HG03139 (cell line): ENCODE measurements around the gene TRAPPC3L.

ENCODE experiments used
- ATAC-seq: cut with Tn5 transposase; IDR thresholded peaks from one replicate; pipeline ENCODE4 v1.9.1; 2021; ENCODE audit not compliant: unreplicated experiment

The TRAPPC3L gene

DNA sequence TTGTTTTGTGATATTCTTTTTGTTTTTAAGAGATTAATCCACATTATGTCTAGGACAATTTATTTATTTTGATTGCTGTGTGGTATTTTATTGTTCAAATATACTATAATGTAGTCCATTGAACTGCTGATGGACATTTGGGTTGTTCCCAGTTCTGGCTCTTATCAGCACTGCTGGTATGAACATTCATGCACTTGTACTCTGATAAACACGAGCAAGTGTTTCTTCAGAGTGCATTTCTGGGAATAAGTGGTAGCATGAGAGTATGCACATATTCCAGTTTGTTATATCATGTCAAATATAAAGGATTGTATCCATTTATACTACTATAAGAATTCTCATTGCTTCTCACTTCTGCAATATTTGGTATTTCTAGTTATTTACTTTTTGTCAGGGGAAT is 77.2 kb downstream of the TRAPPC3L start:
- no peak for ATAC-seq

DNA sequence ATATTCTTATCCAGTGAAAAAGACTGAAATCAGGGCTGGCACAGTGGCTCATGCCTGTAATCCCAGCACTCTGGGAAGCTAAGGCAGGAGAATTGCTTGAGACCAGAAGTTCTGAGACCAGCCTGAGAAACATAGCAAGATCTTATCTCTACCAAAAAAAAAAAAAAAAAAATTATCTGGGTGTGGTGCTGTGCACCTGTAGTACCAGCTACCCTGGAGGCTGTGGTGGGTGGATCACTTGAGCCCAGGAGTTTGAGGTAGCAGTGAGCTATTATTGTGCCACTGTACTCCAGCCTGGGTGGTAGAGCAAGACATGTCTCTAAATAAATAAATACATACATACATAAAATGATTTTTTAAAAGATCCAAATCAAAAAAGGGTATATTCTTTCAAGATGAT is 78.0 kb downstream of the TRAPPC3L start:
- ATAC-seq = no peak

DNA sequence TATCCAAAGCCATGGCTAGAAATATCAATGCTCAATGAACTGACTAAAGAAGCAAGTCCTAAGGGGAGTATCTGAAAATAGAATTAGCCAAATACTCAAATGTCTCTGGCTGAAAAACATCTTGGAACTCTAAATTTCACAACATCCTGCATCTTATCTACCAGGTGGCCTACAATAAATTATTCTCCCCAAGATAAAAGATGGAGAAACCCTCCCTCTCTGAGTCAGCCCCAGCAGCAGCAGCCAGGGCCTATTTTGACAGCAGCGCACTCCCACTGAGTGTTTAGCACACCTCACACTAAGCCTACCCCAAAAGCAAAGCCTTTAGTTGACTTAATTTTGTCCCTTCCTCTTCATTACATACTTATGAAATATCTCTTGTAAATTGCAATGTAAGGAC is 78.4 kb downstream of the TRAPPC3L start:
- ATAC-seq = no peak

DNA sequence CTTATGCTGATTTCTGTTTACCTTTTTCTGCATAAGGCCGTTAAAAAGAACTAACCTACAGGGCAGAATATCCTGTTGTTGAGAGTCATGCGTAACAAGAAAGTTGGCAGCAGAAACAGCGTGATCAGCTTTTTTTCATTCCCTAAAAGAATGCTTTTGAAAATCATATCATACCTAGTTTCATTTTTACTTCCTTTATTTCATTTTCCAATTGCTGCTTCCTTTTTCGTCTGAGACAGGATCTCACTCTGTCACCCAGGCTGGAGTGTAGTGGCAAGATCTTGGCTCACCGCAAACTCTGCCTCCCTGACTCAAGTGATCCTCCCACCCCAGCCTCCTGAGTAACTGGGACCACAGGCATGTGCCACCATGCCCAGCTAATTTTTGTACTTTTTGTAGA is 80.2 kb downstream of the TRAPPC3L start:
- no peak for ATAC-seq

DNA sequence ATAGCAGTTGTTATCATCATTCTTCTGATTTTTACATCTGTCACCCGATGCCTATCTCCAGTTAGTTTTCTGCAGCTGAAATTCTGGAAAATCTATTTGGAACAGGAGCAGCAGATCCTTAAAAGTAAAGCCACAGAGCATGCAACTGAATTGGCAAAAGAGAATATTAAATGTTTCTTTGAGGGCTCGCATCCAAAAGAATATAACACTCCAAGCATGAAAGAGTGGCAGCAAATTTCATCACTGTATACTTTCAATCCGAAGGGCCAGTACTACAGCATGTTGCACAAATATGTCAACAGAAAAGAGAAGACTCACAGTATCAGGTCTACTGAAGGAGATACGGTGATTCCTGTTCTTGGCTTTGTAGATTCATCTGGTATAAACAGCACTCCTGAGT is 82.2 kb downstream of the TRAPPC3L start:
- ATAC-seq = no peak

DNA sequence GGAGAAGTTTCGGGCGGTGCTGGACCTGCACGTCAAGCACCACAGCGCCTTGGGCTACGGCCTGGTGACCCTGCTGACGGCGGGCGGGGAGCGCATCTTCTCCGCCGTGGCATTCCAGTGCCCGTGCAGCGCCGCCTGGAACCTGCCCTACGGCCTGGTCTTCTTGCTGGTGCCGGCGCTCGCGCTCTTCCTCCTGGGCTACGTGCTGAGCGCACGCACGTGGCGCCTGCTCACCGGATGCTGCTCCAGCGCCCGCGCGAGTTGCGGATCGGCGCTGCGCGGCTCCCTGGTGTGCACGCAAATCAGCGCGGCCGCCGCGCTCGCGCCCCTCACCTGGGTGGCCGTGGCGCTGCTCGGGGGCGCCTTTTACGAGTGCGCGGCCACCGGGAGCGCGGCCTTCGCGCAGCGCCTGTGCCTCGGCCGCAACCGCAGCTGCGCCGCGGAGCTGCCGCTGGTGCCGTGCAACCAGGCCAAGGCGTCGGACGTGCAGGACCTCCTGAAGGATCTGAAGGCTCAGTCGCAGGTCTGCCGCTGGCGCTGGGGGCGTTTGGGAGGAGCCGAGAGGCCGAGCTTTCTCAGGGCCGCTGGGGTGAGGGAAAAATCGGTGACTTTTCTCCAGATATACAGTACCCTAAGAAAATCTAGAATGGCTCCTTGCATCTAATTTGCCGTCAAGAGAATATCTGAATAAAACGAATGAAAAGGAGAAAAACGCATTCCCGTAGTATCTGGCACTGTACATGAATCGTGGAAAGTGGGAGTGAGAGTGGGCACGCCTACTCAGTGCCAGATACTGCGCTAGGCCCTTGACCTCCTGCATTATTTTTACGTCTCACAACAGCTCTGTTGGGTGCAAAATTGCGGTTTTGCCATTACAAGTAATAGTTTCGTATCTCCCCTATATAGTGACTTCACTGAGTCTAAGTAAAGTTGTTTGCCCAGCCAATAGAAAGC is 83.3 kb downstream of the TRAPPC3L start:
- ATAC-seq = peak; percentile 88

DNA sequence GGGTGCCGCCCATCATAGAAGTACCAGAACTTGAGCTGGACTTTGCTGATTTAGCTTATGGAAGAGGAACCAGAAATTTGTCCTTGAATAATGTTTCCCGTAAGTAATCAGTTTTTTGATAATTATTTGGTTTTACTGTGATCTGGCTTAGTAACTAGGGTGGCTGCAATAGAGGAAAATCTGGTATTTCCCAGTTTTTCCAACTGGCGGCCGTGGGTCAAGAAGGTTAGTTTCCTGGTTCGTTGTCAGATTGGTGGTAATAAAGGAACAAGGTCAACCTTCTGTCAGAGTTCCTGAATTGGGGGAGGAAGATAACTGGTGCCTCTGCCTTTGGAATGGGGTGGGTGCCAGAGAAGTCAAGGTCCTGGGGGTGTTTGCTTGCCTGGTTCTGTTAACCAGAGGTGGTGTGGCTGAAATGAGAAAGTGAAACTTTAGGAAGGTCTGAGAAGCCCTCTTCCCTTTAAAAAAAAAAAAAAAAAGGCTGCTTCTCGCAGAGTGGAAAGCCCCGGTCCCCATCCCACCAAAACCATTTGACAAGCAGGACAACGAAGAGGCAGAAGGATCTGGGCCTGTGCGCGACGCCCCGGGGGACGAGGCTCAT is 84.1 kb downstream of the TRAPPC3L start, which contains the start of gene CALHM6:
Gene CALHM6, plus strand, starts transcription at position 45 of the 601 bp plus-strand sequence. Its CDS starts 555 bp downstream, at position 600.
- peak; percentile 5 for ATAC-seq

DNA sequence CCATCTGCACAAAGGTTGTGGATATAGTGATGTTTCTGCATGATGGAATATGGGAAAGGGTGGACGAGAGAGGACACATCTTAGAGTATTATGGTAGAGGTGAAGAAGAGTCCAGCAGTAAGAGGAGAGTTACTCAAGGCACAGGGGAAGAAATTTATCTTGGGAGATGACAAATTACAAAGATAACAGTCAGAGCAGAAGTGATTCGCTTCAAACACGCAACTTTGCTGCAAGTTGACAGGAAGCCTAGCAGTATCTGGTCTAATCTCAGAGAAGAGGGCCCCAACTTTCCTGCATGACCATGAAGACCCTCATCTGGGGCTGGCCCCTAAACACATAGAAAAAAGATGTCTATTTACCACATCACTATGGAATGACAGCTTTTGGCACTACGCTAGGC is 85.6 kb downstream of the TRAPPC3L start:
- ATAC-seq = no peak

DNA sequence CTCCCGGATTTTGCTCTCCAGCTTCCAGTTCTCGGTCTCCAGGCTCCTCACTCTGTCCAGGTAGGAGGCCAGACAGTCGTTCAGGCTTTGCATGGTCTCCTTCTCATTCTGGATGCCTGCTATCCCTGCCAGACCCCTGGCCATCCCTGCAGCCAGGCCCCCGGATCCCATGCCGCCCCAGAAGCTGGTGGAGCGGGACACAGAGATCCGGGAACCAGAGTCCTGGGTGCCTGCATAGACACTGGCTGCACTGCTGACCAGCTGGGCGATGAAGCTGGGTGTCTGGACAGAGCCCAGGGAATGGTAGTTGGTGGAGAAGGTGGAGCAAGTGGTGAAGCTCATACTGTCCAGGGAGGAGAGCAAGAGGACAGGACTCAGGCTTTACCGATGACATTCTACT is 87.2 kb downstream of the TRAPPC3L start:
- ATAC-seq = no peak

DNA sequence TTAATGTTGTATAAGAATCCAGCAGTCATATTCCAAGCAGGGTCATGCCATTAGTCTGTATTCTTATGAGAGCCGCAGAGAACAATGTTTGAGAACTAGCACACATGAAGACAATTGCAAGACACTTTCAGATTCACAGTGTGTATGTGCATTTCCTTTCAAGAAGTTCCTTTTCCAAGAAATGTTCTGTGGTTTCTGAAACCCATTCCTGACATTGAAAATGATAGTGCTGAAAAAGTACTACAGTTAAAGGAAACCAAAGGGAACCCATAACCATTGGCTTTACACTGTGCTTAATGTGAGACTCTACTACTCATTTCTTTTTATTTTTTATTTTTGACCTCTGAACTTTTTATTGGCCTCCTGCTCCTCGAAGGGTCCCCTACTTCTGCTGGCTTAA is 88.6 kb downstream of the TRAPPC3L start:
- ATAC-seq = no peak

DNA sequence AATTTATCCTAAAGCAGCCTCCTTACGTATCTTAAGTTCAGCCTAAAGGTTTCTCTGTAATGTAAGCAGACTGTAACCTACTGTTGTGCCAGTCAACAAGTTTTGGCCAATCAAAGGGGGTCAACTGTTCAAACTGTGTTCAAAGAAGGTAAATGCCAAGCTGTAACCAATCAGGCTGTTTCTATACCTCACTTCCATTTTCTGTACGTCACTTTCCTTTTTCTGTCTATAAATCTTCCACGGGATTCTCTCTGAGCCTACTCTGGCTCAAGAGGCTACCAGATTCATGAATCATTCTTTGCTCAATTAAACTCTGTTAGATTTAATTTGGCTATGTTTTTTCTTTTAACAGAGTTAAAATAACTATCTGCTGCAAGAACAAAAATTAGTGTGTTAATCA is 89.4 kb downstream of the TRAPPC3L start:
- ATAC-seq = no peak

DNA sequence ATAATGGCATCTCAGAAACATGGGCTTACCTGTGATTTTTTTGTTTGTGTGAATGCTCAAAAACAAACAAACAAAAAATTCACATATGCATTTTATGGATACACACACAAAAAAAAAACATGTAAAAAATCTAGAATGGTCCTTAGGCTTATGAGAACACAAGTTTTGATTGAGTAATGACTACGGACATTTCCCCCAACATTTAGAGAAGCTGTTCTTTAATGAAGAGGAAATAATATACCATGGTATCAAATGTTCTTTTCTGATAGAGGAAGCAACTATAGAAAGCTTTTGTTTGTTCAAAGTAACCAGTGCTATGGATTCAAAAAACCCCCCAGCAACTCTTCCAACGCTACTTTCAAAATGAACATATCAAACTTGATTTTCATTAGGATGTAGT is 93.0 kb downstream of the TRAPPC3L start:
- no peak for ATAC-seq

DNA sequence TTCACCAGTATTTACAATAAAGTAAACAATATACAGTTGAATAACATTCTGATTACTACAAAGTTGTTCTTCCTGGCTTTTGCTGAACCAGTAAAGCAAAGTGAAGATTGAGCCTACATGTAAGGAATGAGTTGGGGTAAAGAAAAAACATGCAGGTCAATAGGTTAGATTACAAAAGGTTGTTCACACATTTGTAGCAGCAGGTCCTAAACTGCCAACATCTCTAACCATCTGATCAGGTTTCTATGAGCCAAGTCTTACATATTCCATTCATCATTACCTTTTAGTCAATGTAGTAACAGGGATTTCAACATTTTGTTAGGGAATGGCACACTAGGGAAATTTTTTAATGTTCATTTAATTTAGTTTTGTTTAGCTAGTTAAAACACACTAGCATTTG is 93.6 kb downstream of the TRAPPC3L start:
- ATAC-seq = no peak

DNA sequence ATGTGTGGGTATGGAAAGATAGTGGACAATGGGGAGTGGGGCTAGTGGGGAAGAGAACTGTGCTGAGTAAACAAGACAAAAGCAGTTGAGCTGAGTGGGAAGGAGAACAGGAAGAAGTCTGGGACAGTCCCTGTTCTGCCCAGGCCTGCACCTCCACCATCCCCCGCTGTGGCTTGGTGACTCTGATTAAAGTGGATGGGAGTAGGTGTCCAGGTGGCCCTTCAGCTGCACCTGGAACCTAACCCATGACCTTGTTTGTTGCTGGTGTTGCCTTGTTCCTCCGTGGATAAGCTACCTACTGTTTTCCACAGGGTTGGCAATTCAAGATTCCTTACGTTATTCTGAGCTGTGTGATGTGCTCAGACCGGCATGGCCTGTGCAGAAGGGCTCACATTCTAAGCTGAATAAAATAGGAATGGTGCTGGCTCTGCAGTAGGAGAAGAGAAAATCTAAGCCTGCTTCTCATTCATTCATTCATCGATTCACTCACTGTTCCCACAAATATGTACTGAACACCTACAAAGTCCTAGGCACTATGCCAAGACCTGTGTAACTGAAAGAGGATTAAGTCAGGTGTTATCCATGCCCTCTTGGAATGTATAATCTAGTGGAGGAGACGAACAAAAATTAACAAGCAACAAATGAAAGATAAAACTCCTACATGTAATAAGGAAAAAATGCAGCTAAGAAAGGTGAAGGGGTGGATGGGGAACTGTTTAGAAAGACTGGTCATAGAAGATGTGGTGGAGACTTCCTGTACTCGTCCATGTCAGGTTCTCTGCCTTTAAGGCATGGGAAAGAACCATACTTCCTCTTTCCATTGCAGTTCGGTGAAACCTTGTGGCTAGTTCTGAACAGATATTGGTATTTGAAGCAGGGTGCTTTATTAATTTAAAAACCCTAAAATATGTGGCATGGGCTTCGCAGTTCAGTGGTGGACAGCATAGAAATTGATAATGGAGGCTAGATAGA is 94.4 kb downstream of the TRAPPC3L start:
- ATAC-seq = peak; percentile 87

DNA sequence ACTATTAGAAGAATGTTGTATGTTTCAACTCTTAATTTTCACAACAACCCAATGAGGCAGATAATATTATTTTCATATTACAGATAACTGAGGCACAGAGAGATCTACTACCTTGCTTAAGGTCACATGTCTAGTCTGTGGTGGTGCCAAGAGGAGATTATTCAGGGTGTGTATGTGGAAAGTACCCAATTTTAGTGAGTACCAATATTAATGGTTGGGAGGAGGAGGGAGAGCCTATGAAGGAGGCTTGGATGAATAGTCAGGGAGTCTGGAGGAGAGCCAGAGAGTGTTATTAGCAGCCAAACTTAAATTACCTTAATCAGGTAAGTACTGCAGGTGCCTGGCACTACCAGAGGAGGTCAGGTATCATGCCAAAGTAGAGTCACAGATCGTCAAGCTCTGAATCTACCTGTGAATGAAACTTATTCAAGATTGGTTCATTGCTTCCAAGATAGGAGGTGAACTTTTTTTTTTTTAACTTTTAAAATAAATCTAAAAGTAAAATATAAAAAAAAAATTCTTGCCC is 95.2 kb downstream of the TRAPPC3L start:
- ATAC-seq = no peak

DNA sequence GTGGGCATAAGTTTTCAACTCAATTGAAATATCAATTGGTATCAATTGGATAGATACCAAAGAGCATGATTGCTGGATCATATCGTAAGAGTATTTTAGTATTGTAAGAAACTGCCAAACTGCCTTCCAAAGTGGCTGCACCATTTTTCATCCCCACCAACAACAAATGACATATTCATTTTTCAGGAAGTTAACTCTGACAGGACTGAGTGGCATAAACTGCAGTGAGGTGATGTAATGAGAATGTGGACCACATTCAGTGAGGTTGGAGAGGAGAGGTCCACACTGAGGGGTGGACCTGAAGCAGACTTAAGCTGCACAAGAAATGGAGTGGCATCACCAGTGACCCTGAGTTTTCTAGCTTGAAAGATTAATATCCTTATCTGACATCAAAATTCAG is 95.9 kb downstream of the TRAPPC3L start:
- ATAC-seq = no peak

DNA sequence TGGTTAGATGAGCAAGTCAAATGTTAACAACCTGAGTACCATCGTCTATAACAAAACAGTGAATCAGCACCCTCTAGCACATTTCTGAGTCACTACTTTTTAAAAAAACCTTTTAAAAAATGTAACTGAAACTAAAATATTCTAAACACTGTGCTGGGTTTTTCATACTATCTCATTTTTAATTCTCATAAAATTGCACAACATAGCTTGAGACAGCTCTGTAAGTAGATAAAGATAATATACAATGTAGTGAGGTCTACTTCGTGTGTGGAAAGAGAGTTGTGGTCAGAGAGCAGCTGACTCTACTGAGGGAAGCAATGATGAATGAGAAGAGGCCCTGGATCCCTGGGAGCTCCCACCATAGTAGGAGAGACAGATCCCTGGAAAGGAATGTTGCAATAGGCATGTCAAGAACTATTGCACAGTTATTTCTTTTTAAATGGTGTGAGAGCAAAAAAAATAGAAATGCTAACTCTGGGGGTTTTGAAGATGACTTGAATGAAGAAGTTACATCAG is 97.9 kb downstream of the TRAPPC3L start:
- no peak for ATAC-seq

DNA sequence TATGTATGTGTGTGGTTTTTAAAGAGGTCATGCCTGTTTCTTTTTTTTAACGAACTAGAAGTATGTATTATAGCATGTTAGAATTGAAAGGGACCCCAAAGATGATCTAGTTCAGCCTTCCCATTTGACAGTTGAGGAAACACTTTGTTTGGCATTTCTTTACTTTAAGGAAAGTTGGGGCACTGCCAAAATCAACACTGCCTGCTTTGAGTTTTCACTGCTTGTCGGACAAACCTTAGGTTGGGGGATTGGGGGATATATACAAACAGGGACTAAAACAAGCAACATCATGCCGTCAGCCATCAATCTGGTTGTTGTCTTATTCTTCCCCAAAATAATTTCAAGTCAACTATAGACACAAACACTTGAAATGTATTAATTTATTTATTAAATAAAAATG is 98.4 kb downstream of the TRAPPC3L start:
- ATAC-seq = no peak

DNA sequence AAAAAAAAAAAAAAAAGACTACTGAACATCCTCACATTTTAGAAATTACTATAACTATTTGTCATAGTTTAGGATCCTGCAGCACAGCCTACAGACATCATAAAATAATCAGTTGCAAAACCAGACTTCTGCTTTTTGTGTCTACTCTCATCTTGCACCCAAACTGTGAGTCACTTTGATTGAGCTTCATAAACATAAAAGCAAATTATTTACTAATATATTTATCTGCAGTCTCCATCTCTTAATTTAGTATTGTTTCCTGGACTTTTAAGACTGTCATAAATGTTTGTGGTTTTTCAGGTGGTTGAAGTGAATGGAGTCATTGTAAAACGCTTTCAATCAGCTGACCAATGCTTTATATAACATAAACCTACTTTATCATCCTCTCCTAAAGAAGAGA is 99.1 kb downstream of the TRAPPC3L start:
- ATAC-seq = no peak

DNA sequence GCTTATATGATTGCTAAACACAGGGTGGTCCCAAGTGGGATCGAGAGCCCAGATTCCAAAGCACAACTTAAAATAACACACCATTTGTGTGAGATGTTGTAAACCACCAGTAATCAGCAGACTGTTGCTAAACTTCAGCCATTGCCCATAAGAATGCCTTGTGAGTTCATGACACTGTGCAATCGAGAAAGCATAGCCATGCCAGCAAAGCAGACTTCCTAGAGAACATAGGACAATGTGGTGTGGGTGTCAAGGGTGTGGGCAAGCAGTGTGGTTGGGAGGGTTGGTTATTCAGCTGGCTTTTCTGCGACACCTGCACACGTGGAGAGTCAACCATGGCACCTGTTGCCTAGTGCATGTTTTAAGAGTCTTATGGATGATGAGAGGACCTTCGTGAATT is 100.4 kb downstream of the TRAPPC3L start:
- ATAC-seq = no peak
